GM12878 (cell line): ENCODE measurements around the gene SLC1A5. TPM values are rescaled to one million over a fixed set of nuclear protein-coding genes. Genes with fewer than 3 reads are reported as not detected.

ENCODE experiments used
- ATAC-seq: fragments of 200-7000 bp; cut with Tn5 transposase; 3 replicates; pipeline ENCODE4 v1.9.1; 2020; ENCODE audit warnings: mild to moderate bottlenecking, moderate library complexity
- BruUV-seq: library from RNA; stranded (reverse); fragments of 400-500 nt; replicated peaks from 2 replicates; lab custom pipeline; 2021; lab: Mats Ljungman, UMichigan
- CTCF ChIA-PET: fragments of 300-600 bp; sonication (Branson Sonifier 250); formaldehyde crosslinking; extraction: SDS; loops from one replicate; lab custom pipeline; 2021; ENCODE audit warnings: inconsistent platforms; lab: Yijun Ruan, JAX
- POLR2A ChIA-PET: fragments of 350-600 bp; formaldehyde crosslinking; extraction: SDS; loops from one replicate; lab custom pipeline; 2021; ENCODE audit warnings: inconsistent platforms; lab: Charles Lee
- RAD21 ChIA-PET: fragments of 300-600 bp; sonication (Branson Sonifier 250); formaldehyde crosslinking; loops from one replicate; lab custom pipeline; 2023; ENCODE audit warnings: antibody characterized with exemption; ENCODE audit not compliant: unreplicated experiment; lab: Charles Lee
- SMC1A ChIA-PET: fragments of 300-600 bp; sonication (Branson Sonifier 250); formaldehyde crosslinking; loops from one replicate; lab custom pipeline; 2023; ENCODE audit not compliant: unreplicated experiment, uncharacterized antibody; lab: Charles Lee
- DNase-seq: peaks from one replicate; pipeline ENCODE4 v3.0.0-alpha.2; 2011; ENCODE audit warnings: low read depth, low spot score
- FAIRE-seq: peaks from 3 replicates; lab custom pipeline; 2011; peaks lifted over from hg19 to GRCh38; lab: Jason Lieb, UNC
- H2AFZ ChIP-seq: 2 replicates; pipeline ENCODE4 v1.6.0; 2011; ENCODE audit warnings: low read depth, low read length, control low read depth; ENCODE audit not compliant: control insufficient read depth
- H3K27ac ChIP-seq: 2 replicates; pipeline ENCODE4 v1.5.1; 2011; ENCODE audit warnings: control low read depth; ENCODE audit not compliant: control insufficient read depth, insufficient read depth
- H3K27me3 ChIP-seq, 2 experiments: replicated peaks in 1 of 2; 2 replicates each; pipeline versions ENCODE4 v1.6.0 to v1.6.1; 2011; ENCODE audit warnings: low read length in 1 of 2; ENCODE audit not compliant: control insufficient read depth in 2 of 2, insufficient read depth in 2 of 2
- H3K36me3 ChIP-seq, 2 experiments: 2 replicates each; pipeline ENCODE4 v1.5.1; 2011; ENCODE audit warnings: low read length in 1 of 2; ENCODE audit not compliant: control insufficient read depth in 2 of 2, insufficient read depth in 2 of 2
- H3K4me1 ChIP-seq: 2 replicates; pipeline ENCODE4 v1.6.1; 2011; ENCODE audit warnings: mild to moderate bottlenecking, low read length, moderate library complexity, mixed read lengths; ENCODE audit not compliant: control insufficient read depth, insufficient read depth
- H3K4me2 ChIP-seq: 2 replicates; pipeline ENCODE4 v1.6.0; 2011; ENCODE audit warnings: control low read depth; ENCODE audit not compliant: control insufficient read depth, insufficient read depth
- H3K4me3 ChIP-seq: fragments of 200-600 bp; sonication (generic); 2 replicates; pipeline ENCODE4 v1.5.1; 2016
- H3K79me2 ChIP-seq: 2 replicates; pipeline ENCODE4 v1.6.0; 2011; ENCODE audit warnings: low read length; ENCODE audit not compliant: control insufficient read depth, insufficient read depth
- H3K9ac ChIP-seq: 2 replicates; pipeline ENCODE4 v1.8.0; 2011; ENCODE audit warnings: low read length, control low read depth, mixed read lengths; ENCODE audit not compliant: control insufficient read depth, insufficient read depth
- H3K9me3 ChIP-seq: replicated peaks from 3 replicates; pipeline ENCODE4 v1.5.1; 2011; ENCODE audit warnings: mild to moderate bottlenecking, low read length; ENCODE audit not compliant: control insufficient read depth, insufficient read depth
- H4K20me1 ChIP-seq: 2 replicates; pipeline ENCODE4 v1.6.0; 2011; ENCODE audit not compliant: control insufficient read depth, insufficient read depth
- CUX1 ChIP-seq: IDR thresholded peaks from 2 replicates; pipeline ENCODE4 v1.6.1; 2012; ENCODE audit warnings: improper control_type of control experiment, low read depth, low read length; ENCODE audit not compliant: insufficient replicate concordance
- MTA2 ChIP-seq: fragments of 450-650 bp; IDR thresholded peaks from 2 replicates; pipeline ENCODE4 v1.6.1; 2016; ENCODE audit warnings: low read depth, mild to moderate bottlenecking, moderate library complexity
- POLR2AphosphoS2 ChIP-seq: IDR thresholded peaks from 2 replicates; pipeline ENCODE4 v1.6.1; 2011; ENCODE audit warnings: low read depth, mild to moderate bottlenecking, low read length, improper control_type of control experiment, moderate library complexity
- RELB ChIP-seq: fragments of 450-650 bp; IDR thresholded peaks from 2 replicates; pipeline ENCODE4 v1.6.1; 2017; ENCODE audit warnings: low read depth, mild to moderate bottlenecking, moderate library complexity
- RUNX3 ChIP-seq: IDR thresholded peaks from 2 replicates; pipeline ENCODE4 v1.6.1; 2012; ENCODE audit warnings: low read length, inconsistent platforms
- WGBS: methylation state at CpG from one replicate; pipeline ENCODE4 v1.1.6; 2016; ENCODE audit warnings: low lambda C conversion rate; ENCODE audit not compliant: insufficient replicate concordance, insufficient coverage; ENCODE audit errors: missing lambda C conversion rate; 5-methylcytosine and 5-hydroxymethylcytosine counted together
- in situ Hi-C: fragments of 300-500 bp; cut with MboI; formaldehyde crosslinking; loops from 9 replicates; pipeline ENCODE4 v1.14.3; 2018; ENCODE audit warnings: mixed read lengths
- intact Hi-C: fragments of 100-400 bp; cut with micrococcal nuclease; formaldehyde crosslinking; loops from one replicate; pipeline ENCODE4 v1.14.2; 2022; ENCODE audit not compliant: unreplicated experiment
- polyA plus RNA-seq, 11 experiments: library from polyadenylated mRNA; depleted of rRNA in 4 of 11; unstranded in 6 of 11; stranded (reverse) in 5 of 11; fragments of >200 nt; fragmentation: Nextera tagmentation in 4 of 11; fragmentation: Illumina TruSeq in 1 of 11; extraction: Ambion mirVana in 4 of 11; extraction: Trizol in 1 of 11; gene quantifications; 1 replicate in 1 of 11; 2 replicates in 10 of 11; pipeline versions ENCODE4 v1.2.1 to v1.2.3, GENCODE V29; 2011 to 2016; ENCODE audit warnings: inconsistent platforms in 2 of 11, missing spikeins in 2 of 11, low read depth in 1 of 11
- total RNA-seq, 4 experiments: library from RNA; depleted of rRNA in 3 of 4; stranded (reverse); fragments of >200 nt in 3 of 4; fragmentation: Illumina TruSeq in 1 of 4; extraction: Trizol in 1 of 4; gene quantifications; 2 replicates each; pipeline versions ENCODE4 v1.2.1 to v1.2.3, GENCODE V29; 2013 to 2021
- TF ChIP-seq, protein P1 (sequence below): fragments of 450-650 bp; IDR thresholded peaks from 2 replicates; pipeline ENCODE4 v1.6.1; 2017; ENCODE audit warnings: antibody characterized with exemption, mild to moderate bottlenecking, moderate library complexity

SLC1A5 gene
- total and polyA plus RNA-seq, 10 of the 15 experiments (the other 5 are each of a cell fraction or from before 2014, with no cell fraction given), result 9.1 to 129 (median 60.9) TPM

DNA sequence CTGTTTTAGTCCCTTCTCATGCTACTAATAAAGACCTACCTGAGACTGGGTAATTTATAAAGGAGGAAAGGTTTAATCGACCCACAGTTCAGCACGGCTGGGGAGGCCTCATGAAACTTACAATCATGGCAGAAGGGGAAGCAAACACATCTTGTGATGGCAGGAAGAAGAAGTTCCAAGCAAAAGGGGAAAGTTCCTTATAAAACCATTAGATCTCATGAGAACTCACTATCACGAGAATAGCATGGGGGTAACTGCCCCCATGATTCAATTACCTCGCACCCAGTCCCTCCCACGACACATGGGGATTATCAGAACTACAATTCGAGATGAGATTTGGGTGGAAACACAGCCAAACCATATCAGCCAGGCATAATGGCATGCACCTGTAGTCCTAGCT is 29.2 kb downstream of the SLC1A5 start:
- POLR2A ChIA-PET, result no interaction called here
- in situ Hi-C loops (no loop called here), intact Hi-C loops (no loop called here)
- H2AFZ ChIP-seq, result no peak overlapping the region
- no peaks in the 10 kb centered on the region; a peak in 1 of 4 replicates for H3K36me3 ChIP-seq
- BruUV-seq, result no TSS peak
- no peak overlapping the region for H3K4me3 ChIP-seq
- DNase-seq, result no peak
- ATAC-seq, result no peak
- no peaks in the 10 kb centered on the region for H4K20me1 ChIP-seq
- RAD21 ChIA-PET, result interaction anchor here (0.7 to 2.6 kb wide), 3 partner anchors 33 to 82 kb away, joined by 3 to 41 read pairs (median 14); no protein-coding TSS in a partner anchor
- H3K9ac ChIP-seq, result no peak overlapping the region
- no peaks in the 10 kb centered on the region for H3K4me1 ChIP-seq
- no peaks in the 10 kb centered on the region for H3K9me3 ChIP-seq
- SMC1A ChIA-PET, result interaction anchor here (1.4 to 2.0 kb wide), 3 partner anchors 22 to 88 kb away, joined by 4 to 6 read pairs (median 4); no protein-coding TSS in a partner anchor
- CTCF ChIA-PET, result interaction anchor here (0.8 to 6.5 kb wide), 4 partner anchors 68 to 233 kb away, joined by 3 to 133 read pairs (median 6); partner anchors contain the start of gene DACT3
- no peaks in the 10 kb centered on the region for H3K79me2 ChIP-seq
- no peak overlapping the region for H3K27ac ChIP-seq
- TF ChIP-seq MTA2, result no peak
- no peak overlapping the region for H3K4me2 ChIP-seq
- WGBS, result 78% methylated on average over 6 of the region's 6 CpGs
- FAIRE-seq, result no peak
- no peaks in the 10 kb centered on the region for H3K27me3 ChIP-seq

GRCh38 chr19:46756544-46756888 is 31.9 kb downstream of the SLC1A5 start:
- SMC1A ChIA-PET, result interaction anchor here (1.0 to 1.1 kb wide), 2 partner anchors 83 to 84 kb away, joined by 3 to 7 read pairs; no protein-coding TSS in a partner anchor
- intact Hi-C loops, result no loop called here
- in situ Hi-C loops, result no loop called here
- BruUV-seq, result no TSS peak
- Histone ChIP-seq H3K27me3 (no peaks in the 10 kb centered on the region), H3K9ac (no peak overlapping the region), H3K4me2 (no peak overlapping the region), H3K9me3 (no peaks in the 10 kb centered on the region), H2AFZ (no peak overlapping the region), H3K27ac (no peak overlapping the region), H3K4me3 (no peak overlapping the region), H3K79me2 (no peaks in the 10 kb centered on the region), H4K20me1 (no peaks in the 10 kb centered on the region; the same call in 1 of the 2 replicates), H3K4me1 (no peaks in the 10 kb centered on the region), H3K36me3 (no peaks in the 10 kb centered on the region; a peak in 1 of 4 replicates)
- CTCF ChIA-PET, result interaction anchor here (0.6 to 6.5 kb wide), 6 partner anchors 9 to 86 kb away, joined by 3 to 133 read pairs (median 4); no protein-coding TSS in a partner anchor
- no peak for FAIRE-seq
- ATAC-seq, result no peak
- DNase-seq, result no peak
- RAD21 ChIA-PET, result no interaction called here
- POLR2A ChIA-PET, result no interaction called here
- 79% methylated on average over 28 of the region's 30 CpGs for WGBS
- TF ChIP-seq CUX1 (no peak), POLR2AphosphoS2 (no peak), RUNX3 (no peak), RELB (no peak)
- TF ChIP-seq, protein P1, sequence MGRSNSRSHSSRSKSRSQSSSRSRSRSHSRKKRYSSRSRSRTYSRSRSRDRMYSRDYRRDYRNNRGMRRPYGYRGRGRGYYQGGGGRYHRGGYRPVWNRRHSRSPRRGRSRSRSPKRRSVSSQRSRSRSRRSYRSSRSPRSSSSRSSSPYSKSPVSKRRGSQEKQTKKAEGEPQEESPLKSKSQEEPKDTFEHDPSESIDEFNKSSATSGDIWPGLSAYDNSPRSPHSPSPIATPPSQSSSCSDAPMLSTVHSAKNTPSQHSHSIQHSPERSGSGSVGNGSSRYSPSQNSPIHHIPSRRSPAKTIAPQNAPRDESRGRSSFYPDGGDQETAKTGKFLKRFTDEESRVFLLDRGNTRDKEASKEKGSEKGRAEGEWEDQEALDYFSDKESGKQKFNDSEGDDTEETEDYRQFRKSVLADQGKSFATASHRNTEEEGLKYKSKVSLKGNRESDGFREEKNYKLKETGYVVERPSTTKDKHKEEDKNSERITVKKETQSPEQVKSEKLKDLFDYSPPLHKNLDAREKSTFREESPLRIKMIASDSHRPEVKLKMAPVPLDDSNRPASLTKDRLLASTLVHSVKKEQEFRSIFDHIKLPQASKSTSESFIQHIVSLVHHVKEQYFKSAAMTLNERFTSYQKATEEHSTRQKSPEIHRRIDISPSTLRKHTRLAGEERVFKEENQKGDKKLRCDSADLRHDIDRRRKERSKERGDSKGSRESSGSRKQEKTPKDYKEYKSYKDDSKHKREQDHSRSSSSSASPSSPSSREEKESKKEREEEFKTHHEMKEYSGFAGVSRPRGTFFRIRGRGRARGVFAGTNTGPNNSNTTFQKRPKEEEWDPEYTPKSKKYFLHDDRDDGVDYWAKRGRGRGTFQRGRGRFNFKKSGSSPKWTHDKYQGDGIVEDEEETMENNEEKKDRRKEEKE, result no peak
